Astrocyte of the cerebellum (primary cell): Measurements from ENCODE around the gene CAMTA1.

Experiments used
- DNase-seq: peaks from one replicate; pipeline ENCODE4 v3.0.0-alpha.2; 2011; ENCODE audit warnings: low read depth
- H3K4me3 ChIP-seq: 2 replicates; pipeline ENCODE4 v1.5.1; 2011; ENCODE audit warnings: mild to moderate bottlenecking, low read depth, low read length, moderate library complexity
- in situ Hi-C: cut with HindIII; loops from 2 replicates; pipeline ENCODE4 v1.10.0; 2017; ENCODE audit warnings: low sequenced_read_pairs
- TF ChIP-seq, protein P1 (sequence below): IDR thresholded peaks from 2 replicates; pipeline ENCODE4 v1.5.1; 2012; ENCODE audit warnings: low read length, low read depth, moderate library complexity, mild to moderate bottlenecking; ENCODE audit errors: missing control alignments

CAMTA1 gene

DNA sequence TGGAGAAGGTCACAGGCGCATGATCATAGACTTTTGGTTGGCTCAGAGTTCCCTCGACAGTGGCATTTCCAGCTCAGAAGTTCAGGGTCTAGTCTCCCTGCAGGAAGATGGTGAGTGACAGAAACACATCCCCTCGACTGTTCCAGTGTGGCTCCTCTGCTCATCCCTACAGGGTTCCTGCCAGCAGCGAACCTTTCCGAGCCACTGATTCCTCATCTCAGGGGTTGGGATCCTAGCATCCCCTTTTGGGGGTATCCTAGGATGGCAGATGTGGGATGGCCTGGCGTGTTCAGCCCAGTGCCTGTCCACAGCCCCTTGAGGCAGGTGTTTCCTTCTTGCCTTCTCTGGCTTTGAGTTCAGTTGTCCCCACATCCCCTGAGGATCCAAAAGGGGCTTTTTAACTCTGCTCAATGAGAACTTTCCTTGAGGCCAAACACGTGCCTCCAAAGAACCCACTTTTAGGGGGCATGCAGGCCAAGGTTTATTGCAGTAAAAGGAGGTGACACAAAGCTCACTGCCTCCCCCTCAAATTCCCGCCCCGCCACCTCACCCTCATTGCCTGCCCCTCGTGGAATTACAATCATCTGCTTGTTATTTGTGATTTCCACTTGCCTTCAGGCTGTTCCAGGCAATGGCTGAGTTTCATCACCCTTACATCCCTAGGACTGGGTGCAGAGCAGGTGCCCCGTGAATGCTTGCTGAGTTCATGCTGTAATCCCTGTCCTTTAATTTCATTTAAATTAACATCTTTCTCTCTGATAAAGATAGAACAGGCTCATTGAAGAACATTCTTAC is 440.7 kb downstream of the CAMTA1 start:
- H3K4me3 ChIP-seq: no peak overlapping the region
- in situ Hi-C loops: no loop called here
- TF ChIP-seq, protein P1, sequence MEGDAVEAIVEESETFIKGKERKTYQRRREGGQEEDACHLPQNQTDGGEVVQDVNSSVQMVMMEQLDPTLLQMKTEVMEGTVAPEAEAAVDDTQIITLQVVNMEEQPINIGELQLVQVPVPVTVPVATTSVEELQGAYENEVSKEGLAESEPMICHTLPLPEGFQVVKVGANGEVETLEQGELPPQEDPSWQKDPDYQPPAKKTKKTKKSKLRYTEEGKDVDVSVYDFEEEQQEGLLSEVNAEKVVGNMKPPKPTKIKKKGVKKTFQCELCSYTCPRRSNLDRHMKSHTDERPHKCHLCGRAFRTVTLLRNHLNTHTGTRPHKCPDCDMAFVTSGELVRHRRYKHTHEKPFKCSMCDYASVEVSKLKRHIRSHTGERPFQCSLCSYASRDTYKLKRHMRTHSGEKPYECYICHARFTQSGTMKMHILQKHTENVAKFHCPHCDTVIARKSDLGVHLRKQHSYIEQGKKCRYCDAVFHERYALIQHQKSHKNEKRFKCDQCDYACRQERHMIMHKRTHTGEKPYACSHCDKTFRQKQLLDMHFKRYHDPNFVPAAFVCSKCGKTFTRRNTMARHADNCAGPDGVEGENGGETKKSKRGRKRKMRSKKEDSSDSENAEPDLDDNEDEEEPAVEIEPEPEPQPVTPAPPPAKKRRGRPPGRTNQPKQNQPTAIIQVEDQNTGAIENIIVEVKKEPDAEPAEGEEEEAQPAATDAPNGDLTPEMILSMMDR: no peak
- DNase-seq: no peak

- DNase-seq: no peak
- TF ChIP-seq, protein P1: no peak
- no peak overlapping the region for H3K4me3 ChIP-seq
- in situ Hi-C loops: no loop called here
These were observed 442.4 kb downstream of the CAMTA1 start for GRCh38 chr1:7227654-7228053.

- H3K4me3 ChIP-seq: no peak overlapping the region
- no peak for DNase-seq
- TF ChIP-seq, protein P1: no peak
- in situ Hi-C loops: no loop called here
These were observed 443.2 kb downstream of the CAMTA1 start for GRCh38 chr1:7228252-7228961.

DNA sequence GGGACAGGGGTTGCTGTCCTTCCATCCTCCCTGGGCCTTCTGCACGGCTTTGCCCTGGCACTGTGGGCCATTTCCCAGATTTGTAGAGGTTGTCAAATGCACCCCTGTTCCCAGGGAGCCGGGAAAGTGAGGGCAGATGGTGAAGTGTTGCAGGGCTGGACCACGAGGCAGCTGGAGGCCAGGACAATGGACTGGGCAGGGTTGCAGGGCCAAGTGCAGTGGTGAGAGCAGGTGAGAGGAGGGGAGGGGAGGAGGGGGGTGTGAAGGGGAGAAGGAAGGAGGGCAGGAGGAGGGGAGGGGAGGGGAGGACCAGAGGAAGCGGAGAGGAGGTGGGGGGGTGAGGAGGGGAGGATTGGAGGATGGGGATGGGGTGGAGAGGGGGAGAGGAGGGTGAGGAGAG is 443.9 kb downstream of the CAMTA1 start:
- TF ChIP-seq, protein P1: no peak
- DNase-seq: no peak
- in situ Hi-C loops: no loop called here

DNA sequence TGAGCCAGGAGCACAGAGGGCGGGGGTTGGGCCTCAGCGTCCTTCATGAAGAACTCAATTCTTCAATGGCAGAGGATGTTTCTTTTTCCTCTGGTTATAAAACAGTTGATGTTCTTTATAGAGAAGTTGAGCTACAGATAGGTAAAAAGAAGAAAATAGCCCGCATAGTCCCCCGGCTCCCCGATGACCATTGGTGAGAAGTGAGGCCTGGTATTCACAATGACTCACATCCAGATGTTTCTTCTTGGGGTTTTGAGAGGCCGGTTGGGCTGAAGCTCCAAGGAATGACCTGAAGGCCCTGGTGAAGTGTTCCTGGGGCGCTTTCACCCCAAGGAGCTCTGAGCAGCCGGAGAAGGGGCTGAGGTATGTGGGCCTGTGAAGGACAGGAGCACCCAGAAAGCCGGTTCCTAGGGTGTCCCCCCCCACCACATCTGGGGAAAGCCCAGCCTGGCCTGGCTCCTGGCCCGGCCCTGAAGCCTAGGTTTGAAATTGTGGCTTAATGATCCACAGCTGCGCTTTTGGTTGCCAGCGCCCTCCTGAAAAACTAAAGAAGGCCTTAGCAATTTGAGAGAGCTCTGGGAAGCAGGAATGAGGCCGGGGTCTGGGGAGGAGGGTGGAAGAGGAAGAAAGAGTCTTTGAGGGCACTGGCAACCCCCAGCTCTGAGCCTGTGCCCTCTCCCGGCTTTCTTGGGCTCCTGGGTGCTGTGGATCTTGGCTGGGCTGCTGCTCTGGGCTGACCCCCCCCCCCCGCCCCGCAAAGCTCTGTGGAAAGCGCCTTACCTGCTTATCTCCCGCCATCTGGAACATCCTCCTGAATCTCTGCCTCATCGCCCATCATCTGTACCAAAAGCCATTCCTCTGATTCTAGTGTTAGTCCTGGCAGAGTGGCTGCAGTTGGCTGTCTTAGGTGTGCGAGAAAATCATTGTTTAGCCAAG is 444.7 kb downstream of the CAMTA1 start:
- DNase-seq: no peak
- H3K4me3 ChIP-seq: no peak overlapping the region
- TF ChIP-seq, protein P1: no peak
- in situ Hi-C loops: loop anchor here (5.0 kb wide), 3 partner anchors 63 to 177 kb away; no protein-coding TSS in a partner anchor

More for the DNA sequence above, 443.9 kb downstream of the CAMTA1 start:
- no peak overlapping the region for H3K4me3 ChIP-seq

GRCh38 chr1:7232441-7233236 is 447.4 kb downstream of the CAMTA1 start:
- DNase-seq: no peak
- in situ Hi-C loops: loop anchor here (5.0 kb wide), 3 partner anchors 65 to 175 kb away; no protein-coding TSS in a partner anchor
- no peak overlapping the region for H3K4me3 ChIP-seq
- TF ChIP-seq, protein P1: no peak
